Measurements from ENCODE around the gene KCNH5.

DNA sequence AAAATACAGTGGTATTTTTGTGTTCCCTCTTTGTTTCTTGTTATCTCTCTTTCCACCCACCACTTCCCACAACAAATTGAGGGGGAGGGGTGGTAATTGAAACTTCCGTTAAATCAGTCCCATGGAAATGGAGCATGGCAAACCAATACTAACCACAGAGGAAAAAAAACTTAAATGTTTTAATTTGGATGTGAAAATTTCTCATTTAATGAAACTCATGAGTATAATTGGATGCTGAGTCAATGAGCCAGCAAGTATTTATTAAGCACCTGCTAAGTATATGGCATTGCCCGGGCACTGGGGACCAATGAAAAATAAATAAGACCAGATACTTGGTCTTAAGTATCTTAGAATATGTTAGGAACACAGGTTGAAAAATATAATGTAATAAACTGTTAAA is 147.5 kb downstream of the KCNH5 start:
- TF ChIP-seq, protein P1, sequence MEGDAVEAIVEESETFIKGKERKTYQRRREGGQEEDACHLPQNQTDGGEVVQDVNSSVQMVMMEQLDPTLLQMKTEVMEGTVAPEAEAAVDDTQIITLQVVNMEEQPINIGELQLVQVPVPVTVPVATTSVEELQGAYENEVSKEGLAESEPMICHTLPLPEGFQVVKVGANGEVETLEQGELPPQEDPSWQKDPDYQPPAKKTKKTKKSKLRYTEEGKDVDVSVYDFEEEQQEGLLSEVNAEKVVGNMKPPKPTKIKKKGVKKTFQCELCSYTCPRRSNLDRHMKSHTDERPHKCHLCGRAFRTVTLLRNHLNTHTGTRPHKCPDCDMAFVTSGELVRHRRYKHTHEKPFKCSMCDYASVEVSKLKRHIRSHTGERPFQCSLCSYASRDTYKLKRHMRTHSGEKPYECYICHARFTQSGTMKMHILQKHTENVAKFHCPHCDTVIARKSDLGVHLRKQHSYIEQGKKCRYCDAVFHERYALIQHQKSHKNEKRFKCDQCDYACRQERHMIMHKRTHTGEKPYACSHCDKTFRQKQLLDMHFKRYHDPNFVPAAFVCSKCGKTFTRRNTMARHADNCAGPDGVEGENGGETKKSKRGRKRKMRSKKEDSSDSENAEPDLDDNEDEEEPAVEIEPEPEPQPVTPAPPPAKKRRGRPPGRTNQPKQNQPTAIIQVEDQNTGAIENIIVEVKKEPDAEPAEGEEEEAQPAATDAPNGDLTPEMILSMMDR (IDR thresholded peaks at IDR 0.05; ENCODE audit: low read length), result no peak
- no peak for TF ChIP-seq EZH2 (optimal IDR thresholded peaks at IDR 0.05; ENCODE audit: low read depth, low read length)
- TF ChIP-seq EZH2phosphoT487 (IDR thresholded peaks at IDR 0.05; ENCODE audit: low read length), result no peak

Data from MM.1S (cell line).